HG03432 (cell line): ENCODE results near the gene MUSK.
"Not testable (repeated sequence)": the region's sequence is repeated elsewhere in the genome, so short reads cannot be mapped to it uniquely, and the experiment has no call there.

Source experiments
- ATAC-seq: cut with Tn5 transposase; IDR thresholded peaks from one replicate; pipeline ENCODE4 v1.9.1; 2021; ENCODE audit warnings: mild to moderate bottlenecking, moderate library complexity; ENCODE audit not compliant: unreplicated experiment

Gene MUSK

DNA sequence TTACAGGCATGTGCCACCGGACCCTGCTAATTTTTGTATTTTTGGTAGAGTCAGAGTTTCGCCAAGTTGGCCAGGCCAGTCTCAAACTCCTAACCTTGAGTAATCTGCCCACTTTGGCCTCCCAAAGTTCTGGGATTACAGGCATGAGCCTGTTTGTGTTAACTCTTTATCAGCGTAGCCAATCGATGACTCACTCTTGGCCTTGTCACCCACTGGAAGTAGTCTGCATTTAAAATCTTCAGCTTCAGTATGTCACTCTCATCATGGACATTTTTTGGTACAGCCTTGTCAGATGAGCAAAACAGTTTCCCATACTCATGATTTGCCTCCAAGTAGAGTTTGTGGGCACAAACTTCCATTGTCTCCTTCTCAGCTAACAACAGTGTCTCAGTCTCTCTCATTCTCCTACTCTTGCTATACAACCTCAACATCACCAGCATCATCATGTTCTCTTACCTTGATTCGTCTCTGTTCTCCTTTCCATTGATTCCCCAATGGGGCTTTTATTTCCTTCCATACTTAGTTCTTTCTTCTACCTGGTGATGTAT lies 22.5 kb downstream of the MUSK start:
- ATAC-seq = no peak

DNA sequence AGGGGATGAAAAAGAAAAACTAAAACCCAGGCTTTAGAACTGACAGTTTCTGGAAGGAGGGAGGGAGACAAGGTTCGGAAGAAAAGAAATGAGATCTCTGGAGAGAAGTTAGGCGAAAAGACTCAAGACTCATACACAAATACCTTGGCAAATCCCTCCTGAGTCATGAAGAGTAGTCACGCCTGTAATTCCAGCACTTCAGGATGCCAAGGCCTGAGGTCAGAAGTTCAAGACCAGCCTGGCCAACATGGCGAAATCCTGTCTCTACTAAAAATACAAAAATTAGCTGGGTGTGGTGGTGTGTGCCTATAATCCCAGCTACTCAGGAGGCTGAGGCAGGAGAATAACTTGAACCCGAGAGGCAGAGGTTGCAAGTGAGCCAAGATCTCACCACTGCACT lies 27.3 kb downstream of the MUSK start:
- ATAC-seq = not testable (repeated sequence)

DNA sequence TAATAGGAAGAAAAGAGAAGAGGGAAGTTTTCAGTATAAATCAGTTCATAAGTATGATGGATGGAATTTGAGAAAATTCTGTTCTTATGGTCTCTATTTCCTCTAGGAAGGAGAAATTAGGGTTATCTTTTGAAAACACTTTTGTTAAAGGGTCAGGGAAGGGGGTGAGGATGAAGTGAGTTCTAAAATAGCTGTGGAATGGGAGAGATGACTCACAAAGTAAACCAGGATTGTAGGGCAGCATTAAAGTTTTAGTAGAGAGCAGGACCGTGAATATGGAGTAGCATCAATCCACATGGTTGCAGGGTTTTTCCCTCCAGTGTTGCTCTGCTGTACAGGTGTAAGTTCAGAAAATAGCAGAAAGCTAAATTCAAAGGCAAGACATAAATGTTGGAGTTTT lies 32.4 kb downstream of the MUSK start:
- no peak for ATAC-seq

- ATAC-seq = no peak
These were observed 35.1 kb downstream of the MUSK start for GRCh38 chr9:110703669-110704068.

DNA sequence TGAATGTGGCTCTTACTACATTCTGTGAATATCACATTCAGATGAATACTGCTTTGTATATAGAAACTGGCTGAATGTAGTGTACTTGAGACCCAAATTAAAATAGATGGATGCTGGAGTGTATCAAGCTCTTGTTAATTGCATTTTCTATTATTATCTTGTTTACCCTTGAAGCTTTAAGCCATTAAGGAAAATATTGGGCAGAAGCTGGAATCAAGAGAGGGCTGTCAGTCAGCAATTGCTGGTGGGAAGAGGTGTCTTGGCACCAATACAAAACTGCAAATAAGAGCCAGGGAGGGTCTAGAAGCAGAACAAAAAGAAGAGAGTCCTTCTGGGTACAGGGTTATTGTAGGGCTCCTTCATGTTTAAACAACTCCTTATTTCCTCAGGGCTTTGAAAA lies 38.8 kb downstream of the MUSK start:
- no peak for ATAC-seq

GRCh38 chr9:110710420-110710819 lies 41.8 kb downstream of the MUSK start:
- no peak for ATAC-seq

DNA sequence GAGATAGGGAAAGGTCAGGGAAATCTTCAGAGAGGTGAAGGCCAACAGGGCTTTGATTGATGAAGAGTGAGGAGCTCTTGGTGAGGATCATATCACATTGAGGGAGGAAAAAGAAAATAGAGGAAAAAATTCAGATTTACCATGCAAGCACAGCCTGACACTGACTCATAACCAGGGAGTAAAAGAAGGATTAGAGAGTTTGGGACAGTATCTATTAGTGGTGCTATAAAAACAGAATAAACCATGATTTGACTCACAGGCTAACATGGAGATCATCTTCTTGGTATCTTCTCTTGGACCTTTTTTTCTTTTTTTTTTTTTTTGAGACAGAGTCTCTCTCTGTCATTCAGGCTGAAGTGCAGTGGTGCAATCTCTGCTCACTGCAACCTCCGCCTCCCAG lies 44.4 kb downstream of the MUSK start:
- ATAC-seq = no peak

DNA sequence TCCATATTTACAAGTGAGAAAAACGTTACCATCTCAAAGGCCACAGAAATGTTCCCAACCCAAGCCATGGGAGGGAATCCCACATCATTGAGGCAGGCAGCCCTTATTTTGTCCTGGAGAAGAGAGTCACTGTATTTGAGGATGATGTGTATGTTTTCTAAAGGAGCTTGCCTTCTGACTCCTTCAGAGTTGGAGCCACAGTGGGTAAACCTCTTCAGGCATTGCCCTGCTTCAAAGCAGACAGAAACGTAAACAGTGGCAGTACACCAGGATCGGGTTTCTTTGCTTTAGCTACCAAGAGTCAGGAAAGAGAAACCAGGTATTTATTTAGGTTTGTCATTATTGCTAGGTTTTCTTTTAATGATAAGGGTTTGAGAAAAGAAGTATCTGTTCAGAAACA lies 45.7 kb downstream of the MUSK start:
- ATAC-seq = no peak

- no peak for ATAC-seq
These were observed 59.5 kb downstream of the MUSK start for GRCh38 chr9:110728058-110728457.

DNA sequence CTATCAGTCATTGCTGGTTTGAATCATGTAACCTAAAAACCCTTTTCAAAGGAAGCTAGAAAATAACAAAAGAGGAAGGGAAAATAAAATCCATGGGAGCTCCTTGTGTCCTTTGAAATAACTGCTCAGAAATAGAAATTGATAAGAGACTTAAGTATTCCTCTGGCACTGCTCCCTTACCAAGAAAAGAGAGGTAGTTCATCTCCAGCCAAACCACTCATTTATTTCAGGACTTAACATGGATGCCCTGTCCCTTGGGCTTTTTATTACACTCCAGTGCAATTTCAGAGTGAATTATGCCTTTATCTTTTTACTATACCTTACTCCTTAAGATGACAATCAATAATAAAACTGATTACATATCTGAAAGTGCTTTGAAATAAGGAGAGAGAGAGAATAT lies 61.0 kb downstream of the MUSK start:
- no peak for ATAC-seq

DNA sequence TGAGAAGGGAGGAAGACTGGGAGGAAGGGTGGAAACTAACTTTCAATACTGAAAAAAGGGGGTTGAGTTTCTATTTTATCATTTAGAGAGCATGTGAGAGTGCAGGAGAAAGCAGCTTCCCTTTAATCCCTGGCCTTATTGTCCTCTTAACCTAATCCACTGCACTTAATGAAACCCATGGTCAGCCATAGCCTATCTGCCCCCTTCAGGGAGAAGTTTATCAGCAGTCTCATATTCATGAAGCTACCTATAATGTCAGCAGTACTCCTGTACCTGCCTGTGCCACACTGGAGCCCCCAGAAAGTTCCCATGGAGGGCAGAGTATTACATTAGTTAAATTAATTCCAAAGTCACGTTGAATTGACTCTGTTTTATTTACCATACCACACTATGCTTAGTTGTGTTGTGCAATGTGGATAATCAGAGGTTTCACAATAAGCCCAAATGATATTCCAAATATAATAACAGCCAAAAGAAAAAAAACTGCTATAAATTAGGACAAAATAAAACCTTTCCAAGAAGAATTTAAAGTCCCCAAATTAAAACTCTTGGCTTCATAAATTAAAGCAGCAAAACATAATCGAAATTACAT lies 62.9 kb downstream of the MUSK start:
- no peak for ATAC-seq

- no peak for ATAC-seq
These were observed 70.4 kb downstream of the MUSK start for GRCh38 chr9:110738982-110739381.

DNA sequence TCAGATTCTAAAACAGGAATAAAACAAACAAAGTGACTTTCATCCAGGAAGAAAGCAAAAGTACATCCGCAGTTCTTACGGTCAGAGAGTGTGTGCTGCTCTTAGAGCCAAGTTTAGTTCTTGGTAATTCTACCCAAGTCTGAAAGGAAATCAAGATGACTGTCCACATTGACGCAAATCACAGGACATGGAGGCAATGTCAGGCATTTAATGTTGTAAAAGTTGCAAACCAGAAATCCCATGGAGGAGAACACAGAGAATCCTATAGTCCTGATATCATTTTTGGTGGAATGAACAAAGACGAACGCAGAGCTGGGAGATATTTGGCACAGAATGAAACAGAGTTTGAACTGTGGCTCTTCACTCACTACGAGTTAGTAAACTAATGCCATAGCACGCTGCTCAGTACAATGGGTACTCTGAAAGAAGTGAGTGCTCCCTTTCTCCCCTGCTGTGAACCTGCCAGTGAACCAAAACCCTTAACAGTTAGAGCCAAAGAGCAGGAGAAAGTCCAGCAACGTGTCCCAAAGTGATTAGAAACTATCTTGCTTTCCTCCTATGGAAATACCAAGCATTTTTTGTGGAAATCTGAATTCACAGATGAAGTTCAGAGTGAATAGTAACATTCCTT lies 74.3 kb downstream of the MUSK start:
- no peak for ATAC-seq

DNA sequence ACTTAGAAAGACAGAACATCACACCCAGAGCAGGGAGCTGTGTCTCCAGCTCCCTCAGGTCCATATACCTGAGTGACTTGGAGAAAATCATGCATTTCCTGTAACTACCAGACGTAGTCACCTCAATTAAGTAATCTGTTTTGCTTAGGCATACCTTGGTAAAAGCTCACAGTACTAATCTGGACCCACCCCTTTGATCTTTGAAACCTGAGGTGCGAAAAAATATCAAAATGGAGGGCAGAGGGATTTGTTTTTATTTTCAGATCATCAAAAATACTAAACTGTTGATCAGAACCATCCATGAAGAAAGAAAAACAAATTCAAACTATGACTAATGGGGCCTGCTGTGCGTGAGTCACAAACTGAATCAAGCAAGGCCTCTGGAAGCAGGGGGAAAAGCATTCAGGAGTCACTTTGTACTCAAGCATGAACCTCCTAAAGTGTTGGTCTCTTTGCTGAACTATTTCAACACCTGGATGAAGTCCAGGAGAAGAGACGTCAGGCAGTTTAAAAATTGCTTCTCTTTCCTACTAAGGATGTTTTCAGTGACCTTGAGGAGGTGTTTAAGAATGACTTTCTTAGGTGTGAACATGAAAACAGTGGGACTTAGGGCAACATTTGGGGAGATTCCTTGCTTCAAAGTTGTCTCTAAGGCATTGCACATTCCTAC lies 76.3 kb downstream of the MUSK start:
- no peak for ATAC-seq

- no peak for ATAC-seq
These were observed 77.1 kb downstream of the MUSK start for GRCh38 chr9:110745676-110746075.

GRCh38 chr9:110746211-110746930 lies 77.8 kb downstream of the MUSK start:
- no peak for ATAC-seq

- ATAC-seq = no peak
These were observed 79.8 kb downstream of the MUSK start for GRCh38 chr9:110748251-110748893.

DNA sequence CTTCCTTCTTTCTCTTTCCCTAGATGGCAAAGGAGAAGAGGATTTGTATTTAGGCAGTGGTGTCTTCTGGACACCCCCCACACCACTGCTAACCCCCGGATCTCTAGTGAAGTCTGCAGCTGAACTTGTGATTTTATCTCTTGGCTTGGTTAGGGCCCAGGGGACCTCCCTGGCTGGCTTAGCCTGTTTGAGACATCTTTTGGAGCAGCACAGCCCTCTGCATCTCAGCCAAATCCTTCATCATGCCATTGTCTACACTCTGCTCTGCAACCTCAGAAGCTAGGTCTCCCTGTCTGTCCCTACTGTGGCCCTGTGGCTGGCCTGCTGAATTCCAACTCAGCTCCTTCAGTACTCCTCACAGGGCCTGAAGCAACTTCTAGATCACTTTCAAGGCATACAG lies 81.7 kb downstream of the MUSK start:
- no peak for ATAC-seq

GRCh38 chr9:110751971-110752370 lies 83.4 kb downstream of the MUSK start:
- no peak for ATAC-seq

DNA sequence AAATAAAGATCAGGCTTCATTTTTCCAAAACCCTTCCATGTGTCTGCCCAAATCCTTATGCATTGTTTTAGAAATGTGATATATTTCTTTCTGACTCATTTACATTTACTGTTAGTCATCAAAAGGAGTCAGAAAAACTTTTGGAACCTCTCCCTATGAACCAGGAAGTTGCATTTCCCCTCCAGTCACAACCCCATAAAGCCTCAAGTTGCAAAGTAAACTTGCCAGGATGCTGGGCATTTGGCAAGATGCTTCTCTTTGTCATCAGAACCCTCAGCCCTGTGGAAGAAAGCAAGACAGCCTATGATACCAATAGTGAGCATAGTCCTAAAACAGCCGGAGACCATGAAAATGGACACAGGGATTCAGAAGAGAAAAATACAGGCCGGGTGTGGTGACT lies 84.2 kb downstream of the MUSK start:
- ATAC-seq = no peak

GRCh38 chr9:110753731-110754231 lies 85.2 kb downstream of the MUSK start:
- no peak for ATAC-seq
